Adrenal gland (tissue), 5 donors: ENCODE results near the gene TRAPPC10.
"Not testable (repeated sequence)": the region's sequence is repeated elsewhere in the genome, so short reads cannot be mapped to it uniquely, and the experiment has no call there.

Experiments
- POLR2A ChIP-seq, 2 donors: fragments of 450-650 bp; IDR thresholded peaks; one replicate each; pipeline ENCODE4 v1.6.1; 2017; ENCODE audit warnings: antibody characterized with exemption in 2 of 2, mild to moderate bottlenecking in 2 of 2, moderate library complexity in 1 of 2
- TF ChIP-seq, protein P1 (sequence below), 6 experiments: fragments of 450-650 bp in 4 of 6; fragments of 200-600 bp in 2 of 6; sonication (generic) in 1 of 6; IDR thresholded peaks; 1 replicate in 5 of 6; 2 replicates in 1 of 6; pipeline versions ENCODE4 v1.5.1 to v1.8.0; 2016 to 2021; ENCODE audit warnings: antibody characterized with exemption in 6 of 6, mild to moderate bottlenecking in 2 of 6, moderate library complexity in 1 of 6
- donor health status: DM: no; HTN: no; CAD: no.

DNA sequence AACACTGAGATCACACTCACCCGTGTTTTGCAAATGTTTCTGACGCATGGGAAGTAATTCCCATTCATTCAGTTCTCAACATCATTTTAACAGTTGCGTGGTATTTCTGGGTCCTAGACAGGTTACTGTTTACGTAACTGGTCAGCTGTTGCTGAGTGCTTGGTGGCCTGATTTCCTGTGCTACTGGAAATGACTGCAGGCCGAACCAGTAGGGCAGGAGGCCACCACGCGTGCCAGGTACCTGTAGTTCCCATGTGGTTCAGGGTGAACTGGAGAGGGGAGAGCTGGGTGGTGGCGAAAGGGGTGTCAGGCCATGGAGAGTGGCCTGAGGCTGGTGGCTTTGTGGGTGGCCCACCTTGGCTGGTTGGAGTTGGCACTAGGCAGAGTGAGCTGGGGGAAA, 122.6 kb downstream of the TRAPPC10 start:
- TF ChIP-seq POLR2A (IDR thresholded peaks at IDR 0.05) = not testable (repeated sequence)
- TF ChIP-seq, protein P1, sequence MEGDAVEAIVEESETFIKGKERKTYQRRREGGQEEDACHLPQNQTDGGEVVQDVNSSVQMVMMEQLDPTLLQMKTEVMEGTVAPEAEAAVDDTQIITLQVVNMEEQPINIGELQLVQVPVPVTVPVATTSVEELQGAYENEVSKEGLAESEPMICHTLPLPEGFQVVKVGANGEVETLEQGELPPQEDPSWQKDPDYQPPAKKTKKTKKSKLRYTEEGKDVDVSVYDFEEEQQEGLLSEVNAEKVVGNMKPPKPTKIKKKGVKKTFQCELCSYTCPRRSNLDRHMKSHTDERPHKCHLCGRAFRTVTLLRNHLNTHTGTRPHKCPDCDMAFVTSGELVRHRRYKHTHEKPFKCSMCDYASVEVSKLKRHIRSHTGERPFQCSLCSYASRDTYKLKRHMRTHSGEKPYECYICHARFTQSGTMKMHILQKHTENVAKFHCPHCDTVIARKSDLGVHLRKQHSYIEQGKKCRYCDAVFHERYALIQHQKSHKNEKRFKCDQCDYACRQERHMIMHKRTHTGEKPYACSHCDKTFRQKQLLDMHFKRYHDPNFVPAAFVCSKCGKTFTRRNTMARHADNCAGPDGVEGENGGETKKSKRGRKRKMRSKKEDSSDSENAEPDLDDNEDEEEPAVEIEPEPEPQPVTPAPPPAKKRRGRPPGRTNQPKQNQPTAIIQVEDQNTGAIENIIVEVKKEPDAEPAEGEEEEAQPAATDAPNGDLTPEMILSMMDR (IDR thresholded peaks at IDR 0.05) = not testable (repeated sequence)
